ENCODE results near the gene NMD3. TPM values are rescaled to one million over a fixed set of nuclear protein-coding genes. Genes with fewer than 3 reads are reported as not detected.

NMD3 gene
- total RNA-seq, 1 donor from 2014 or later = 45.8 TPM

DNA sequence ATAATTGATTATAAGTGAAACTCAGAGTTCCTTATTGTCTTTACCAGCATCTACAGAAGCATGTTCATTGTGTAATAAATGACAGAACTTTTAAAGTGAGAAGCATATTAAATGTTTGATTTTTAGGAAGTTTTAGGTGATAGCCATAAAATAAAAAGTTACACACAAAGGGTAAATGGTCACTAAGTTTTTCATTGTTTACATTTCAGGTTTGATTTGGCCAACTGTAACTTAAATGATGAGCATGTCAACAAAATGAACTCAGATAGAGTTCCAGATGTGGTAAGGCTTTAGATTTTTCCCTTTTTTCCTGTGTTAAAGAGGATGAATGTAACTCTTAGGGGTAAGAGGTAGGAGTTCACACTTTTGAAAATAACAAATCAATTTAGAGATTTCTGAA lies 25.9 kb downstream of the NMD3 start:
- H3K9me3 Mint-ChIP-seq = no peaks in the 10 kb centered on the region
- ATAC-seq (ENCODE audit: low read depth) = no peak
- no peaks in the 10 kb centered on the region for H3K4me1 Mint-ChIP-seq
- no peak overlapping the region for H3K27ac Mint-ChIP-seq
- no peaks in the 10 kb centered on the region for H3K27me3 Mint-ChIP-seq
- no peak for DNase-seq
- intact Hi-C loops (cut with micrococcal nuclease) = no loop called here
- no peak overlapping the region for H3K4me3 Mint-ChIP-seq
- TF ChIP-seq, protein P1, sequence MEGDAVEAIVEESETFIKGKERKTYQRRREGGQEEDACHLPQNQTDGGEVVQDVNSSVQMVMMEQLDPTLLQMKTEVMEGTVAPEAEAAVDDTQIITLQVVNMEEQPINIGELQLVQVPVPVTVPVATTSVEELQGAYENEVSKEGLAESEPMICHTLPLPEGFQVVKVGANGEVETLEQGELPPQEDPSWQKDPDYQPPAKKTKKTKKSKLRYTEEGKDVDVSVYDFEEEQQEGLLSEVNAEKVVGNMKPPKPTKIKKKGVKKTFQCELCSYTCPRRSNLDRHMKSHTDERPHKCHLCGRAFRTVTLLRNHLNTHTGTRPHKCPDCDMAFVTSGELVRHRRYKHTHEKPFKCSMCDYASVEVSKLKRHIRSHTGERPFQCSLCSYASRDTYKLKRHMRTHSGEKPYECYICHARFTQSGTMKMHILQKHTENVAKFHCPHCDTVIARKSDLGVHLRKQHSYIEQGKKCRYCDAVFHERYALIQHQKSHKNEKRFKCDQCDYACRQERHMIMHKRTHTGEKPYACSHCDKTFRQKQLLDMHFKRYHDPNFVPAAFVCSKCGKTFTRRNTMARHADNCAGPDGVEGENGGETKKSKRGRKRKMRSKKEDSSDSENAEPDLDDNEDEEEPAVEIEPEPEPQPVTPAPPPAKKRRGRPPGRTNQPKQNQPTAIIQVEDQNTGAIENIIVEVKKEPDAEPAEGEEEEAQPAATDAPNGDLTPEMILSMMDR (IDR thresholded peaks at IDR 0.05) = no peak
- ChIA-PET POLR2A (interaction anchor here (0.7 kb wide), 1 partner anchor 141 kb away, joined by 5 read pairs; no protein-coding TSS in a partner anchor), CTCF (no interaction called here)
- H3K36me3 Mint-ChIP-seq (ENCODE audit: low read depth) = peaks cover 76% of the 10 kb centered on the region

DNA sequence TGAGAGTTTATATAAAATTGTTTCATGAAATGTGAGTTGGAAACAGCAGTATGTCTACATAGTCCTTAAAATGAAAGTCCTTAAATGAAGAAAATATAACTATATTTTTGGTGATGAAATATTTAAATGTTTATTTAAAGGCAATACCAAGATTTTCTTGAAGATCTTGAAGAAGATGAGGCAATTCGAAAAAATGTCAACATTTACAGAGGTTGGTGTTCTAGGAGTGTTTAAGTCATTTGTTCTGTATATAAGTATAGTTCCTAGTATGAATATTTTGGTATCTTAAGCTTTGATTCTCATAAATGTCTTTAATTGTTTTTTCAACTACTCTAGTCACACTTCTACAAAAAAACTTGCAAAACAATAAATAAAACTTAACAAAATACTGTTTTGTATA lies 29.0 kb downstream of the NMD3 start:
- no peaks in the 10 kb centered on the region for H3K4me1 Mint-ChIP-seq
- DNase-seq (no peak), ATAC-seq (ENCODE audit: low read depth) (no peak)
- intact Hi-C loops (cut with micrococcal nuclease) = no loop called here
- peaks cover 76% of the 10 kb centered on the region for H3K36me3 Mint-ChIP-seq (ENCODE audit: low read depth)
- no peaks in the 10 kb centered on the region for H3K27me3 Mint-ChIP-seq
- no peak overlapping the region for H3K27ac Mint-ChIP-seq
- TF ChIP-seq, protein P1 (IDR thresholded peaks at IDR 0.05) = no peak
- no peaks in the 10 kb centered on the region for H3K9me3 Mint-ChIP-seq
- POLR2A ChIA-PET = no interaction called here
- CTCF ChIA-PET = no interaction called here
- H3K4me3 Mint-ChIP-seq = no peak overlapping the region

DNA sequence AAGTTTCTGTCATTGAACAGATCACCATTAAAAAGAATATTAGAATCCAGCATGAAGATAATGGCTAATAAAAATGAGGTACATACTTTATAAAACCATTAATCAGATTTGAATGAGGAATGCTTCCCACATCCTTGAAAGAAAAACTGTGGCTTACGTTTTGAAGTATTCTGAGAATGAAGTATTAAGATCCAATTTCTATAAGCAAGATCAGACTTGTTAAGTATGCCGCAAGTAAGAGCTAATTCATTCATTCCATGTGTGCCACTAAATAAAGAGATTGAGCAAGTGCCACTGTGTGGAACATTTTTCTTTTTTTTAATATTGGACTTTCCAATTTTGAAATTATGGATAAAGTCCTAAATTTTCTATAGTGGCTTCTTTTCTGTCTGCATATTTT lies 30.6 kb downstream of the NMD3 start:
- intact Hi-C loops (cut with micrococcal nuclease) = no loop called here
- CTCF ChIA-PET = no interaction called here
- Mint-ChIP-seq H3K27me3 (no peaks in the 10 kb centered on the region), H3K27ac (no peak overlapping the region), H3K4me3 (no peak overlapping the region), H3K4me1 (no peaks in the 10 kb centered on the region), H3K9me3 (no peaks in the 10 kb centered on the region), H3K36me3 (ENCODE audit: low read depth) (peaks cover 76% of the 10 kb centered on the region)
- POLR2A ChIA-PET = no interaction called here
- ATAC-seq (ENCODE audit: low read depth) (no peak), DNase-seq (no peak)
- TF ChIP-seq, protein P1 (IDR thresholded peaks at IDR 0.05) = no peak

DNA sequence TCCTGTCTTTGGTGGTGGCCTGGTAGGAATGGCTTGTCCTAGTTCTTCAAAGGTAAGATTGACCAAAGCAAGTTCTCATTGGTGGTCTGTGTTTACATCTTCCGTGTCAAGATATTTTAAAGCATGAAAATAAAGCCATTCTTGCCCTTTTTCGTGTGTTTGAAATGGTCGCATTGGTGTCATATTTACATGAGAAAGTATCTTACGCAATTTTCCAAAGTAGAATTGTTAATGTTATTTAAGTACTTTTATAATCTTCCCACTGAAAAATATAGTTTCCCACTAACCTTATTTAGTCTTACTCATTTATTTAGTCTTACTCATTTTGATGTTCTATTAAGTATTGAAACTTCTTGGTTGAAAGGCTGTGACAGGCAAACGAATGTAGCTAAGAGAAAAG lies 31.0 kb downstream of the NMD3 start:
- intact Hi-C loops (cut with micrococcal nuclease) = no loop called here
- no peak overlapping the region for H3K4me3 Mint-ChIP-seq
- ATAC-seq (ENCODE audit: low read depth) (no peak), DNase-seq (no peak)
- CTCF ChIA-PET = no interaction called here
- H3K27me3 Mint-ChIP-seq = no peaks in the 10 kb centered on the region
- no peaks in the 10 kb centered on the region for H3K4me1 Mint-ChIP-seq
- peaks cover 76% of the 10 kb centered on the region for H3K36me3 Mint-ChIP-seq (ENCODE audit: low read depth)
- POLR2A ChIA-PET = no interaction called here
- H3K27ac Mint-ChIP-seq = no peak overlapping the region
- TF ChIP-seq, protein P1 (IDR thresholded peaks at IDR 0.05) = no peak
- no peaks in the 10 kb centered on the region for H3K9me3 Mint-ChIP-seq

DNA sequence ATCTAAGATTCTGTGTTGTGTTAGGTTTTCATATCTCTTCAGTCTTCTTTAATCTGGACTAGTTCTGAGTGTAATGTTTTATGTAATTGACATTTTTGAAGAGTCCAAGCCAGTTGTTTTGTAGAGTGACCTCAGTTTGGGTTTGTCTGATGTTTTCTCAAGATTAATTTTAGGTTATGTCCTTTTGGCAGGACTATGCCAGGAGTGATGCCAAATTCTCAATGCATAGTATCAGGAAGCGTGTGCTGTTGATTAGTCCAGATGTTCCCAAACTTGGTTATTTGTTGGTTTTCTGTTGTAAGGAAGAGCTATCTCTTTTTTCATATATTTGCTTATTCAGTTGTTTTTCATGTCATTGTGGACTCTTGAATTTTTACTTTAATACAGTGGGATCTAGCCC lies 32.6 kb downstream of the NMD3 start:
- H3K9me3 Mint-ChIP-seq = no peaks in the 10 kb centered on the region
- H3K27me3 Mint-ChIP-seq = no peaks in the 10 kb centered on the region
- DNase-seq = no peak
- H3K4me1 Mint-ChIP-seq = no peaks in the 10 kb centered on the region
- no peak overlapping the region for H3K4me3 Mint-ChIP-seq
- no peak overlapping the region for H3K27ac Mint-ChIP-seq
- POLR2A ChIA-PET = no interaction called here
- H3K36me3 Mint-ChIP-seq (ENCODE audit: low read depth) = peaks cover 74% of the 10 kb centered on the region
- no peak for ATAC-seq (ENCODE audit: low read depth)
- TF ChIP-seq, protein P1 (IDR thresholded peaks at IDR 0.05) = no peak
- CTCF ChIA-PET = interaction anchor here (0.6 to 0.7 kb wide), 2 partner anchors 10 to 53 kb away, joined by 3 to 4 read pairs; no protein-coding TSS in a partner anchor
- intact Hi-C loops (cut with micrococcal nuclease) = no loop called here
